ENCODE data around the gene MCIDAS. TPM values are rescaled to one million over a fixed set of nuclear protein-coding genes. Genes with fewer than 3 reads are reported as not detected.

MCIDAS gene
- total and polyA plus RNA-seq, 2 of the 8 experiments (the other 6 are each of a cell fraction or from before 2014, with no cell fraction given): 0.15 TPM; not detected in 1

DNA sequence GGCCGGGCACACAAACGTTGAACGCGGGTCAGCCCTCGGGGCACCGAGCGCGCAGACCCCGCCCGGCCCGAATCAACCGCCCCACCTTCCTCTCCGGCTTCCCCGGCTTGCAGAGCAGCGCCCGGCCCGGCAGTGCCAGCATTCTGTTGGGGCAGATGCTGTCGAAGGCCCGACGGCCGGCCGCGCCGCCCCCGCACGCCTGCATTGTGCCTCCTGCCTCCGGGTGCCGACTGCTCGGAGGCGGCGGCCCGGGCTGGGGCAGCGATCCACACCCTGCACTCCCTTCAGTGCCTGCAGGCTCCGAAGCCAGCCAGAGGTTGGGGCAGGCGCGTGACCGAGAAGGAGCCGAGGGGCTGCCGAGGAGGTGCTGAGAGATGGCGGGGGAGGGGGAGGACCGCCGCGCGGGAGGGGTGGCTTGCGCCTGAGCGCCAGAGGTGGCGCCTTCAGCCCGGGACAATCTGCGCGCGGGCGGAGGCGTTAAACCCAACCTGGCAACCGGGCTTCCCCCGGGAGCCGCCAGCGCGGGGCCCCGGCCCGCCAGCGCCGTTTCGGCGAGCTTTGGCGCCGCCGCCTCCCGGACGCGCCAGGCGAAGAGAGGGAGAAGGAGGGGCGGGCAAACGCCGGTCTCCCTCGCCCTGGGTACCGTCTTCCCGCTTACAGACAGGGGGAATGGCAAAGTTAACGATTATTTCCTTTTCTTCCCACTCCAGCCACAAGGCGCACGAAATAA, at the start of gene MCIDAS (continued):
- TF ChIP-seq ZNF274 (IDR thresholded peaks at IDR 0.05; ENCODE audit: borderline replicate concordance, extremely low read depth, low read length) (no peak), RAD21 (IDR thresholded peaks at IDR 0.05 in 1 of 2, conservative IDR thresholded peaks at IDR 0.05 in 1 of 2; ENCODE audit: low read depth in 2 of 2, low read length in 2 of 2) (peak in 1 of 2 experiments; percentile 37; a peak in 2 of 4 replicates), POLR2A (IDR thresholded peaks at IDR 0.05; ENCODE audit: control extremely low read depth in 1 of 2, low read depth in 2 of 2, low read length in 2 of 2) (no peak), CHD7 (IDR thresholded peaks at IDR 0.05; ENCODE audit: insufficient replicate concordance, low read length) (no peak), ASH2L (IDR thresholded peaks at IDR 0.05; ENCODE audit: low read length) (peak; percentile 70), SP4 (IDR thresholded peaks at IDR 0.05; ENCODE audit: low read length) (no peak), SIX5 (IDR thresholded peaks at IDR 0.05; ENCODE audit: low read depth, low read length) (no peak), USF2 (IDR thresholded peaks at IDR 0.05; ENCODE audit: low read length) (no peak), HDAC2 (IDR thresholded peaks at IDR 0.05; ENCODE audit: borderline replicate concordance in 1 of 2, low read depth in 2 of 2, low read length in 2 of 2) (no peak)

Data from H1 (cell line).